ENCODE measurements around the gene RYR3. TPM values are rescaled to one million over a fixed set of nuclear protein-coding genes. Genes with fewer than 3 reads are reported as not detected.

RYR3 gene
- total RNA-seq, 2 donors from 2014 or later: 9.7 to 9.9 TPM

GRCh38 chr15:33425142-33425541, 114.4 kb downstream of the RYR3 start:
- intact Hi-C loops (cut with DNase I): no loop called here
- DNase-seq (ENCODE audit: low spot score): no peak

DNA sequence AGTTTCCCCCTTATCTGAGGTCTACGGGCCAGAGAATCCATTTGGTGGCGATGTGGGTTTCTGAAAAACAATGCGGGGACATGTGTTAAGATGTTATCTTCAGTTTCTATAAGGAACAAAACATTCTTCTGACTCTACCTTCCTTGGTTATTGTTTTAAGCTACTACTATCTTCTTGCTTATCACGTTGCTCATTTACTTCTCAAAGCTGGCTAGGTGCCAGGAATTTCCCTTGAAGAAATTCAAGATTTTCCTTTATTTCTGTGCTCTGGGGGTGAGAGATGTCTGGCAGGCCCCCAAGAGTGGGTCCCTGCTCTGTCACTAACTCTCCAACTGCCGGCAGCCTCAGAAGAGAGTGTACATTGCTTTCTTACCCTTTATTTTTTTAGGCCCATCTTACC, 119.8 kb downstream of the RYR3 start:
- intact Hi-C loops (cut with DNase I): loop anchor here in 1 of 2 donors (1.0 kb wide), 1 partner anchor 18 kb away; no protein-coding TSS in a partner anchor
- DNase-seq (ENCODE audit: low spot score): no peak

- intact Hi-C loops (cut with DNase I): no loop called here
- no peak for DNase-seq (ENCODE audit: low spot score)
Observed at GRCh38 chr15:33433821-33434220, 123.1 kb downstream of the RYR3 start.

DNA sequence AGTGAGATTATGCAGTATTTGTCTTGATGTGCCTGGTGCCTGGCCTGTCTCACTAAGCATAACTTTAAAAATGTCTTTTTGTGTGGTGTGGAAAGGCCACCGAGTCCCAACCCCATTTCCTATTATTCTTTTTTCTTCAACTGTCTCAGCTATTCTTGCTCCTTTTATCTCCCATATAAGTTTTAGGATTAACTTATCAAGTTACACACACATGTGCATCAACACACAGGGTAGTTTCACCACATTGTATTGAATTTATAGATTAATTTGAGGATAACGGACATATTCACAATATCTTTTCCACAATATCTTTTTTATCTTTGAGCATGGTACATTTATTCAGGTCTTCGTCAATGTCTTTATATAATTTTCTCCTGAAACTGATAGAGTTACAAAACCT, 127.6 kb downstream of the RYR3 start:
- DNase-seq (ENCODE audit: low spot score): no peak
- intact Hi-C loops (cut with DNase I): no loop called here

GRCh38 chr15:33440900-33441299, 130.1 kb downstream of the RYR3 start:
- intact Hi-C loops (cut with DNase I): no loop called here
- no peak for DNase-seq (ENCODE audit: low spot score)

DNA sequence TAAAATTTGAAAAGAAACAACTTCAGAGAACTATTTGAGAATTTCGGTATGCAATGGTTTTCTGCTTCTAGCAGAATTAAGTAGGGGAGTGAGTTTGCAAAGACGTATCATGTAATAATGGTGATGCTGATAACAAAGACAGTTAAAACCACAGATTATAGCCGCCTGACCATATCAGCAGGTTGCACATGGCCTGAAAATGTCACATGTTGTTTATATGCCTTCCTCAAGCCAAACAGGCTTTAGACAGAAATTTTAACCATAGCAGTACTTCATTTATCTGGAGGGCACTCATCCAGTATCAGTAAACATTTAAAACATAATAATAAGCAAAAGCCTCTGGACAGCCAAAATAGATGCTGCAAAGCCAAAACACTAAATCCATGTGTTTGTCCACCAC, 131.7 kb downstream of the RYR3 start:
- intact Hi-C loops (cut with DNase I): no loop called here
- no peak for DNase-seq (ENCODE audit: low spot score)

DNA sequence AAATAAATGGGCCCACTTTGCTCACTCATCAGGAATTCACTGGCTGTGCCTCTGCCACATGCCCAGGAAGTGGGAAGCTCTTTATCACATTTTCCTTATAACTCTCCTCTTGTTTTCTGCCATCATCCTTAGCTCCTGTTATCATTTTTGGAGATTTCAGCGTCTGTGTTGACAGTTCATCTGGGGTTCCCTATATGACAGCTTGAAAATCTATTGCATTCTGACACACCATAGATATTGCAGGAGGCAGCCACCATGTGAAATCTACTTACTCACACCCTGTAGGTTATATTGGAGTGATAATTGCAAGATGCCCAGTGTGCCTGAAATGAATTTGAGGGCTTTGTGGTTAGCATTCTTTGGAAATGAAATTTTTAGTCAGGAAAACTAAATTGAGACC, 132.9 kb downstream of the RYR3 start:
- DNase-seq (ENCODE audit: low spot score): no peak
- intact Hi-C loops (cut with DNase I): no loop called here

- intact Hi-C loops (cut with DNase I): no loop called here
- DNase-seq (ENCODE audit: low spot score): no peak
Observed at GRCh38 chr15:33445984-33446383, 135.2 kb downstream of the RYR3 start.

DNA sequence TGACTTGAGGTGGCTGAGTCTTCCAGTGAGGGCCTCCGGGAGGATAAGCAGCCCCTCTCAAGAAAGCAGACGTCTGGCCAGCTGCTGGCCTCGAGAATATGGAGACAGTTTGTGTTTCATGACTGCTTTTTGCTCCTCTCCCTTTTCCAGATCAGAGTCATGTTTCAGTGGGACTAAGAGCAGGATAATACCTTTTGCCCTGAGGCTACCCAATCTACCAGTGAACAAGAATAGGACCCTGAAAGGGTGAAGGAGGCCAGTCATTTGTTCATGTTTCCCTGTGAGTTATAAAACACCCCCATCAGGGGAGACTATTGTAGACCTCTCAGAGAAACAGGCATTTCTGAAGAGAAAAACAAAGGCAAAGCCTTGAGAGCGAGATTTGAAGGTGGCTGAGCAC, 137.4 kb downstream of the RYR3 start:
- no peak for DNase-seq (ENCODE audit: low spot score)
- intact Hi-C loops (cut with DNase I): loop anchor here in 1 of 2 donors (1.0 kb wide), 1 partner anchor 18 kb away; no protein-coding TSS in a partner anchor

DNA sequence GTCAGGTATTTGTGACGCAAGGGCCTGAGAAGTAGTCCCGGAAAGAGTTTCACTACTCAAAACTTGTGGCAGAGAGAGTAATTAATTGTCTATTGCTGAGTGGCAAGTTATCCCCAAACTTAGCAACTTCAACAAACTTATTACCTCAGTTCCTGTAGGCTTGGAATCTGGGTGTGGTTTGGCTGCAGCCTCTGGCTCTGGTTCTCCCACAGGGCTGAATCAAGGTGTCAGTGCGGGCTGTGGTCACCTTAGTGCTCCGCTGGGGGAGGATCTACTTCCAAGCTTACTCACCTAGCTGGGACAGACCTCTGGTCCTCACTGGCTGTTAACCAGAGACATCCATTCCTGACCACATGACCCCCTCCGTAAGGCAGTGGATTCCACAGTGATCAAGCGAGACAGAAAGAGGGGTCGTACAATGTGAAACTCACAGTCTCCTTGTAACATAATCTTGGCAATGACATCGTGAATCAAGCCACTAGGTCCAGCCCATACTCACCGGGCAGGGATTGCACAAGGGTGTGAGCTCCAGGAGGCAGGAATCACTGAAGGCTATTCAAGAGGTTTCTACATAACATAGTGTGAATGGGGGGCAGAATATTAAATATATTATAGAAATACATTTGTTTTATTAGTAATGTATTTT, 138.3 kb downstream of the RYR3 start:
- DNase-seq (ENCODE audit: low spot score): no peak
- intact Hi-C loops (cut with DNase I): loop anchor here in 1 of 2 donors (1.0 kb wide), 1 partner anchor 19 kb away; no protein-coding TSS in a partner anchor

DNA sequence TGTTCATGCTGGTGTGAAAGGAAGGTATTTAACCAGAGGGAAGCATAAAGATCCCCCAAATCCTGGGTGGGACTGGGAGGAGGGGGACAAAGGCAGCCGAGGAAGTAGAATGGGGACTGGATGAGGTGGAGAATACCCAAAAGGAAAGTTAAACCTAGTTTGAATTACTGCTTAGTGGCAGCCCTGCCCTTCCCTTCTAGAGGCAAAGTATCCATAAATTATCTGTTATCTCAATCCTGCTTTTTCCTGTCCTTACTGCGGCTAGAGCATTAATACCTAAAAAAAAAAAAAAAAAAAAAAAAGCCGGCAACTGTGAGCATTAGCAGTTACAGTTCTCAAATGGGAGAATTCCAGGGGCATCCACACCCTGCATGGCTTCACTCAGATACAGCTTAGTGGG, 139.0 kb downstream of the RYR3 start:
- DNase-seq (ENCODE audit: low spot score): no peak

DNA sequence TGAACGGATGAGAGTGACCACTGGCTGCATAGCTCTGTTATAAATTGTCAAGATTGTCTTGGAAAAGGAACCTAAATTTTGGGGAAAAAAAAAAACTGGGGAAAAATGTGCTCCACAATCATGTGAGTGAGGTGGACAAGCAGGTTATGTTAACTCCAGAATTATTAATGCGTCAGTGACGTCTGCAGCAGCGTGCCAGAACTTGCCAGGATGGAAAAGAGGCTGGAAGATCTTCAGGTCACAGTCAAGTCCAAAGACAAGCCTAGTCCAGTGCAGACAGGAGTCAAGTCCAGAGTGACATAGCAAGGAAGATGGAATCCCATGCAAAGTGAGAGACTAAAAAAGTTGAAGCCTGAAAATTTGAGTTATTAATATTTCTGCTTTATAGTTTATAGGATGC, 140.6 kb downstream of the RYR3 start:
- intact Hi-C loops (cut with DNase I): no loop called here
- no peak for DNase-seq (ENCODE audit: low spot score)

More for the DNA sequence above, 139.0 kb downstream of the RYR3 start:
- intact Hi-C loops (cut with DNase I): no loop called here

DNA sequence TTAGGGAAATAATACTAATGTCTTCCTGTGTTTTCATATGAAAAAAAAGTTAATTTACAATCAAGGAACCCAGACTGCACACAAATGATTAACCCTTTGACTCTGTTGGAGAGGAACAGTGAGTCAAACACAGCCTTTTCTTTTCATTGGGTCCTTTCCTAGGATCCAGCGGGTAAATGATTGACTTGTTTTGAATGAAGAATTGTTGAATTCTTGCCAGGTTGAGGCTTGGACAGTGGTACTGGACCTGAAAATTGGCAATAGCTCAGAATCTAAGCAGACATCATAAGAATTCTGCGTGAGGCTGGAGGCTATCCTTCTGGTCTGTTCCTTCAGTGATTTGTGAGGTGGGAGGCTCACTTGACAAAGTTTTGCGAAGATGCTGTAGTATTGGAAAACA, 143.0 kb downstream of the RYR3 start:
- intact Hi-C loops (cut with DNase I): no loop called here
- DNase-seq (ENCODE audit: low spot score): no peak

- intact Hi-C loops (cut with DNase I): no loop called here
- DNase-seq (ENCODE audit: low spot score): no peak
Observed at GRCh38 chr15:33454346-33454745, 143.6 kb downstream of the RYR3 start.

DNA sequence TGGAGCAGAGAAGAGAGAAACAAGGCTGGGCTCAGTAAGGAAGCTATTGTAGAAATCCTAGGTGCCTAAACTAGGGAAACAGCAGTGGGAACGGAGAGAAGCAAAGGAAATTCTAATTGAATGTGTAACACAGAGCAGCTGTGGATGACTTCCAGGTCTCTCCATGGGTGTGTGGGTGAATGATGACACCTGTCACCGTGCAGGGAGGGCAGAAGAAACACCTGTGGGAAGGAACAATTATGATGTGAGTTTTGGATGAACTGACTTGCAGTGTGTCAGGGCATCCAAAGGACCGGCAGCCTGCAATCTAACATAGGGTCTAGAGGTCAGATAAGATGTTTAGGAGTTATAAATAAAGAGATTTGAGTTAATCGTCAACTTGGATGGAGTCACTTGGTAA, 144.2 kb downstream of the RYR3 start:
- intact Hi-C loops (cut with DNase I): no loop called here
- DNase-seq (ENCODE audit: low spot score): no peak

DNA sequence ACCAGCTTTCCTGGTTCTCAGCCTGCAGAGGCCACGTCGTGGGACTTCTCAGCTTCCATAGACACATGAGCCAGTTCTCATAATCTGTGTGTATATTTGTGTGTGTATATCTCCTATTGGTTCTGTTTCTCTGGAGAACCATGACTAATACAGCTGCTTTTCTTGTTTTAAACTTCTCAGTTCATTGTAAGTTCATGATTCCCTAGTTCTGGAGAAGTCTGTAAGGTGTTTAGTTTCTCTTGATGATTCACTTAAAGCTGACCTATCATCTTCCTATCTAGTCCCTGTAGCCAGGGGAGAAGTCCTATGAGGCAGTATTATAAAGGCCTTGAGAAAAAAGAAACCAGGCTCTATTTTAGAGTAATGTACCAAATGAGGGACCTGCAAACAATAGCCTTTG, 147.7 kb downstream of the RYR3 start:
- no peak for DNase-seq (ENCODE audit: low spot score)
- intact Hi-C loops (cut with DNase I): no loop called here

- no peak for DNase-seq (ENCODE audit: low spot score)
- intact Hi-C loops (cut with DNase I): no loop called here
Observed at GRCh38 chr15:33460166-33460805, 149.5 kb downstream of the RYR3 start.

- intact Hi-C loops (cut with DNase I): no loop called here
- no peak for DNase-seq (ENCODE audit: low spot score)
Observed at GRCh38 chr15:33461671-33462070, 150.9 kb downstream of the RYR3 start.

DNA sequence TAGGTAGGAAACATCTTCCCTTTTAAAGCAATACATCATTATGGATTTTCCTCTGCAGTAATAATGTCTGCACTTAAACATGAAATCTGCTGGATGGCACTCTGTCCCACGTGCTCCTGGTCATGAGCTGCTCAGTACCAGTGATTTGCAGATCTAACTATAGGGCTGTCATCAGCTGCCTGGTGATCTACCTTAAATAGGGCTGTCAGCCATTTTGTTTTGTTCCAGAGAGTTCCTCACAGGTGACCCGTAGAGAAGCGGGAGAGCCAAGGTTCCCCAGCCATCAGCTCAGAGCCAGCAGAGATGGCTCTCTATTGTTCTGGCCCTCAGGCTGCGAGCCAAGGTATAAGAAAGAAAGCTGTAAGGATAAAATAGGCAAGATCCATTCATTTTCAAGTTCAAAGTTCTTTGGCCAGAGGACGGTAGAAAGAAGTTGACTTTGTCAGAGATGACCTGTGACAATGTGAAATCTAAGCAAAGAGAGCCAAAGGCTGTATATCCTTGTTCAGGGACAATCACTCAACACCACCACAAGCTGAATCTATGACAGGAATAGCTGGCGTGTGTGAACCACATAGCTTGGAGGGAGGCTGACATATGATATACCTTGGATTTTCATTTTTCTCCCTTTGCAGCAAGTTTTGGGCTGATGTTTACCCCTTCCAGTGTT, 156.5 kb downstream of the RYR3 start:
- DNase-seq (ENCODE audit: low spot score): no peak
- intact Hi-C loops (cut with DNase I): no loop called here

DNA sequence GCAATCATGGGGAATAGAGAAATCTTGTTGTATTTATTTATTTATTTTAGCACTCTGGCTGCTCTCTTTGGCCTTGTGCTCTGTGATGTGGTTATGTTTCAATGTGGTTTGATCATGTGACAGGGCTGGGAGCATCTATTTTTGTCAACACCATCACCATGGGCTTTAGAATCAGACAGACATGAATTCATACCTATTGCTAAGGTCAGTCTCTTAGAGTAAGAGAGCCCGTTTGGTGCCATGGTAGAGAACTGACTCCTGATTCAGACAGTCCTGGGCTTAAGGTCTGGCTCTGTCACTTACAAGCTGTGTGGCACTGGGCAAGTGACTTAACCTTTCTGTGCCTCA, 157.0 kb downstream of the RYR3 start:
- DNase-seq (ENCODE audit: low spot score): no peak
- intact Hi-C loops (cut with DNase I): no loop called here

GRCh38 chr15:33468740-33469139, 158.0 kb downstream of the RYR3 start:
- no peak for DNase-seq (ENCODE audit: low spot score)
- intact Hi-C loops (cut with DNase I): no loop called here

All from posterior vena cava (tissue), 2 donors.